ENCODE measurements around the gene ABHD12. TPM values are rescaled to one million over a fixed set of nuclear protein-coding genes. Genes with fewer than 3 reads are reported as not detected.

ABHD12 gene
- total RNA-seq, 1 donor: 17.0 TPM

DNA sequence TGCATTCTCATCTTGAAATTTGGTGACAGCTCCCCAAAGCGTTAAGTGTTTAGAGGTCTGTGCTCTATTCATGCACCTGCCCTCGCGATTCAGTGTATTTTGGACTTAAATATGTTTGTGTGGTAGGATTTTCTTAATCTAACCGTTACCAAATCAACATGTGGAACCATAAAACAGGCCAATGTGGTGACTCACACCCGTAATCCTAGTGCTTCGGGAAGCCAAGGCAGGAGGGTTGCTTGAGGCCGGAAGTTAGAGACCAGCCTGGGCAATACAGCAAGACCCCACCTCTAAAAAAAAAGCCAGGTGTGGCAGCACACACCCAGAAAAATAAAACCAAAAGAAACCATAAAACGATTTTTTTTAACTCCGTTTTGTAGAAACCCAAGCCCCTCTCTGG, 111.2 kb downstream of the ABHD12 start:
- no peaks in the 10 kb centered on the region for H3K27me3 ChIP-seq (ENCODE audit: insufficient read depth, low read length)
- H3K4me1 ChIP-seq (ENCODE audit: insufficient read depth, low read length): no peaks in the 10 kb centered on the region
- no peak overlapping the region for H3K4me3 ChIP-seq (ENCODE audit: low read length)
- H3K9me3 ChIP-seq (ENCODE audit: low read depth, low read length): no peaks in the 10 kb centered on the region

DNA sequence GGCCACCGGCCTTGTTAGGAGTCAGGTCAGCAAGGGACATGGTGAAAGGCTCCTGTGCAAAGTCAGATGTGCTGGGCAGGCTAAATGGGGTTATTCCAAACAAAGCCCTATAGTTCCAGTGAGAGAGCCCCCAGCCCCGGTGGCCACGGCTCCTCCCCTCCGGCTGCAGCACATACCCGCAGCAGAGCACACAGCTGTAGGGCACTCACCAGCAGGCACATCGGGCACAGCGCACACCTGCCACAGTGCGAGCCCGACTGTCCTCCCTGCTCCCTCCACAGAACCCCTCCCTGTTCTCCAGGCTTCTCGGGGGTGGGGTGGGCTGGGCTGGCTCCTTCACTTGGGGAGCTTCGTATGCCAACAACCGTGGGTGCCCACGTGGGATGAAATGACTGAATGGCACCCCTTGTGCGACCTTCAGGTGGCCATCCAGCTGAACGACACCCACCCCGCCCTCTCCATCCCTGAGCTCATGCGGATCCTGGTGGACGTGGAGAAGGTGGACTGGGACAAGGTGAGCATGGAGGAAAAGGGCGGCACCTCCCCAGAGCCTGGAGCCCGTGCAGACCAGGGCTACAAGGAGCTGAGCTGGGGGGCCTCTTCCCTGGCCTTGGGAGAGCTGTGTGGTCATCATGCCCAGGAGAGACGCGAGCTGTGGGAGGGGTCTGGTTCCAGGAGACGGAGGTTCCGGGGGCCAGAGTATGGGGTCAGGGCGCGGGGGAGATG, 111.8 kb downstream of the ABHD12 start:
- H3K4me1 ChIP-seq (ENCODE audit: insufficient read depth, low read length): no peaks in the 10 kb centered on the region

DNA sequence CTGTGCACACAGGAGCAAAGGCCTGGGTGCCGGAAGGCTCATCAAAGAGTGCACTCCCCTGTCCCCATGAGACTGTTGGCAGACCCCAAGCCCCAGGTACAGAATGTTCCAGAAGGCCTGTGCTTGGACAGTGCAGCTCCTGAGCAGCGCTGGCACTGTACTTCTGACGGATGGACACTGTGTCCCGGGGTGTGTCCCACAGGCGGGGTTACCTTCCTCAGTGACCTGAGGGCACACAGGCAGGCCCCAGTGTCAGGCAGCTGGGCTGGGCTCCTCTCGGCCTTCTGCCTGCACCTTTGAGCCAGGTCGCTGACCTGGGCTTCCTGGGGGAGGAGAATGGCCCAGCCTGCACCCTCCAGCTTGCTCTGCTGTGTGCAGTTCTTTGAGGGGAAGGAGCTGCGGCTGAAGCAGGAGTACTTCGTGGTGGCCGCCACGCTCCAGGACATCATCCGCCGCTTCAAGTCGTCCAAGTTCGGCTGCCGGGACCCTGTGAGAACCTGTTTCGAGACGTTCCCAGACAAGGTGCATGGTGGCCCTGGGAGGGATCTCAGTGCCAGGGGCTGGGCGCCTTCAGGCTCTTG, 112.6 kb downstream of the ABHD12 start:
- no peaks in the 10 kb centered on the region for H3K4me1 ChIP-seq (ENCODE audit: insufficient read depth, low read length)
- no peaks in the 10 kb centered on the region for H3K27me3 ChIP-seq (ENCODE audit: insufficient read depth, low read length)
- H3K9me3 ChIP-seq (ENCODE audit: low read depth, low read length): no peaks in the 10 kb centered on the region
- H3K4me3 ChIP-seq (ENCODE audit: low read length): no peak overlapping the region

More for the DNA sequence above, 111.8 kb downstream of the ABHD12 start:
- H3K27me3 ChIP-seq (ENCODE audit: insufficient read depth, low read length): no peaks in the 10 kb centered on the region
- H3K4me3 ChIP-seq (ENCODE audit: low read length): no peak overlapping the region
- H3K9me3 ChIP-seq (ENCODE audit: low read depth, low read length): no peaks in the 10 kb centered on the region

DNA sequence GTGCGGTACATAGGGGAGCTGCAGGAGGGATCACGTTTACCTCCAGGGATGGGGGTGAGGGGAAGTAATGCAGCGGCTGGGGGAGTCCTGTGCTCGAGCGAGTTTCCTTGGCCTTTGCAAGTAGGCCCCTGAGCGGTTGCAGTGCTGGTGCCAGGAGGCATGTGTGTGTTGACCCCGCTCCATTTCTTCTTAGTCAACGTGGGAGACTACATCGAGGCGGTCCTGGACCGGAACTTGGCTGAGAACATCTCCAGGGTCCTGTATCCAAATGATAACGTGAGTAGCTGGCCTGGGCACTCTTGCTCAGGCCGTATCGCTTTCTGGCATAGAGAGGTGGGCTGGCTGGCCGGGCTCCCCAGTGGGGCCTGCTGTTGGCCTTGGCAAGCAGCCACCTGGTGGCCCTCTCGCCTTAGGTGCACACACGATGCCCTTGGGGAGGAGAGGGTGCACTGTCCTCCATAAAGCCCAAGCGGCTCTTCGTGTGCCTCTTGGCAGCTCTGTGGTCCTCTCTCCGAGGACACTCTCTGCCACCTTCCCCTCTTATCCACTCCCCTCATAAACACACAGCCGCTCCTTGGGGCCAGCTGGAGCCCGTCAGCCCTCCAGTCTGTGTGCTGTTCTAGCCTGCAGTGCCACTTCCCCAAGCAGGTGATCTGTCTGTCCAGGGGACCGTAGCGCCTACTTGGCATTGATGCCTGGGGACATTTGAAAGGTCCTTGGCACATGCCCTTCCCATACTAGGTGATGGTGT, 113.4 kb downstream of the ABHD12 start:
- H3K4me1 ChIP-seq (ENCODE audit: insufficient read depth, low read length): no peaks in the 10 kb centered on the region
- H3K27me3 ChIP-seq (ENCODE audit: insufficient read depth, low read length): no peaks in the 10 kb centered on the region
- no peaks in the 10 kb centered on the region for H3K9me3 ChIP-seq (ENCODE audit: low read depth, low read length)
- H3K4me3 ChIP-seq (ENCODE audit: low read length): no peak overlapping the region

DNA sequence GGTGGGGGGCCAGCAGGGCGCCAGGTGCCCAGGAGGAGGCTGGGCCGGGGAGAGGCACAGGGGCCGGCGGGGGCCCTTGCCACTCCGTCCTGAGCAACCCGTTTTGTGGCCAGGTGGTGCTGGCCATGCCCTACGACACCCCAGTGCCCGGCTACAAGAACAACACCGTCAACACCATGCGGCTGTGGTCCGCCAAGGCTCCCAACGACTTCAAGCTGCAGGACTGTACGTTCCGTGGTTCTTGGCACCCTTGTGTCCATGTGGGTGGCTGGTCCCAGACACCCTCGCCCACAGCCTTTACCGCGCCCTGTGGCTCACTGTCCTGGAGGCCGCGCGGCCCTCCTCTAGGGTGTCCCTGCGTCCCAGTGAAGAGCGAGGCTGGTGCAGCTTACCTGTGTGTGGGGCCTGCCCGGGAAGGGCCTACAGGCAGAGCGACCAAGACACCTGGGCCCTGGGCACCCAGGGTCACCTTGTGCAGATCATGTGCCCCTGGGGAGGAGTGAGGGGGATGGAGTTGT, 114.0 kb downstream of the ABHD12 start:
- Histone ChIP-seq H3K27me3 (ENCODE audit: insufficient read depth, low read length) (no peaks in the 10 kb centered on the region), H3K9me3 (ENCODE audit: low read depth, low read length) (no peaks in the 10 kb centered on the region)

DNA sequence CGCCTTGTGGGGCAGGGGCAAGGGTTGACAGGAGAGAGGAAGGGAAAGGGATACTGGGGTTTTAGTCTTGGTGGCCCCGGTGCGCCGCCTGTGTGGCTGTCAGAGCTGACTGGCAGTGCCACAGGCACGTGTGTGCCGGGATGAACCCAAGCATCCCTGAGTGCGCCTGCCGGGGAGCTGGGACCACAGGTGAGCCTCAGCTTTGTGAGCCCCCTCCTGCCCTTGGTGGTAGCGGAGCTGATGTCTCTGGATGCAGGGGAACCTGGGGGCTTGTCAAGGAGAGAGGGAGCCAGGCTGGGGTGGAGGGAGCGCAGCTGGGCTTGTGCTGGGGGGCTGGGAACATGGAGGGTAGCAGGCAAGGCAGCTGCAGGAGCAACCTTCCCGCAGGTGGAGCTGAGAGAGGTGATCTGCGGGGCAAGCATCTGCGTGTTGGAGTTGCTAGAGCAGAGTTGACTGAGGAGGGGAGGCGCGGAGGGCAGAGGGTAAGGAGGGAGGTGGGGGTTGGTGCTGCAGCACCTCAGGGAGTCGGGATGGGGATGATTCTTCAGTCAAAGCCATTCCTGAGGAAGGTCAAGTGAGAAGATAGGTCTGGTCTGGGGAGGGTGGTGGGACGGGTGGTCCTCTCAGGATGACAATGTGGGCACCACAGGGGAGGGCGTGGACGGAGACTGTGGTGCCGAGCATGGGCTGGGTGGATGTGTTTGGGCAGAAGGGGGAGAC, 114.7 kb downstream of the ABHD12 start:
- Histone ChIP-seq H3K9me3 (ENCODE audit: low read depth, low read length) (no peaks in the 10 kb centered on the region), H3K4me3 (ENCODE audit: low read length) (no peak overlapping the region), H3K27me3 (ENCODE audit: insufficient read depth, low read length) (no peaks in the 10 kb centered on the region), H3K4me1 (ENCODE audit: insufficient read depth, low read length) (no peaks in the 10 kb centered on the region)

More for the DNA sequence above, 114.0 kb downstream of the ABHD12 start:
- H3K4me3 ChIP-seq (ENCODE audit: low read length): no peak overlapping the region
- no peaks in the 10 kb centered on the region for H3K4me1 ChIP-seq (ENCODE audit: insufficient read depth, low read length)

DNA sequence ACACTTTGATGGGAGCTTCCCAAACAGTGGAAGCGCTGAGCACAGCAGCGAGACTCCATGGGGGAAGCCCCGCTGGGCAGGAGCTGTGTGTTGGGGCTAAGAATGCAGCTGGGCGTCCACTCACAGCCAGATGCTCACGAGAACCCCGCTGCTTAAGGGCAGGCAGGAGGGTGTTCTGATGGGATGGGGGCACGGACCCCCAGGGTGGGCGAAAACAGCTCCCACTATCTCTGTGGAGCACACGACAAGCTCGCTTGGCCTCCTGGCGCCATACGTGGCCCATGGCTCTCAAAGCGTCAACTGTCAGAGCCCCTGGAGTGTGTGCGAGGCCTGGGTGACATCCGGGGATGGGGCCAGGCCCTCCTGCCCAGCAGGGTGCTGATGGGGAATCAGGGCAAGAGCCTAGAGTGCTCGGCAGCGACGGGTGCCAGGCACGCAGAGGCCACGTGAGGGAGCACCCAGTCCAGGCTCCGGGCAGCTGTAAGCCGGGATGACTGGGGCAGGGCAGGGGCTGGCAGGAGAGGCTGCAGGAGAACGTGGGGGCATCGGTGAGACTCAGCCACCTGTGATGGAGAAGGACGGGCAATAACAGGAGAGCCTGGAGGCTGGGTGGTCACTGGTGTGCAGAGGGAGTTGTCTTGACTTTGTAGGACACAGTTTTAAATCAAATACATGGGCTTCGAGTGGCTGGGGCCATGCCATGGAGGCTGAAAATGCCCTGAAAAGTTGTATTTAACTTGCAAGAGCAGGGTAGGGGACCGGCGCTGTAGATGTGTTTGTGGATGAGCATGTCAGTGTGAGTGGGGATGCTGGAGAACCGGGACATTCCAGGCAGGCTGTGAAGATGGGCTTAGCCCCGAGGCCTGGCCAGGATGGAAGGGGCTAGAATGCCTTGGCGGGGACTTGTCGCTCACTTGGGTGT, 115.5 kb downstream of the ABHD12 start:
- H3K4me3 ChIP-seq (ENCODE audit: low read length): no peak overlapping the region
- no peaks in the 10 kb centered on the region for H3K27me3 ChIP-seq (ENCODE audit: insufficient read depth, low read length)
- H3K4me1 ChIP-seq (ENCODE audit: insufficient read depth, low read length): no peaks in the 10 kb centered on the region
- no peaks in the 10 kb centered on the region for H3K9me3 ChIP-seq (ENCODE audit: low read depth, low read length)

DNA sequence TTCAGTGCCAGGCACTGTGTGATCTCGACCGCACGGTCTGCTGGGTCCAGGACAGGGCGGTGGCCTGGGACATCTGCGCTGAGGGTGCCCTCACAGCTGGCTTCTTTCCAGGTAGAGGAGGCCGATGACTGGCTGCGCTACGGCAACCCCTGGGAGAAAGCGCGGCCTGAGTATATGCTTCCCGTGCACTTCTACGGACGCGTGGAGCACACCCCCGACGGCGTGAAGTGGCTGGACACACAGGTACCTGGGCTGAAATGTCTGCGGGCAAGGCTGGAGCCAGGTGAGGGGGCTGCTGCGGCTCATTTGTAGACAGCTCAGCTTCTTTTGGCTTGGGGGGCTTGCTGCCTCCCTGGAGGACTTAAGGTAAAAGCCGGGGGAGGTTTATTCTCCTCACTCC, 116.2 kb downstream of the ABHD12 start:
- Histone ChIP-seq H3K4me1 (ENCODE audit: insufficient read depth, low read length) (no peaks in the 10 kb centered on the region), H3K27me3 (ENCODE audit: insufficient read depth, low read length) (no peaks in the 10 kb centered on the region), H3K9me3 (ENCODE audit: low read depth, low read length) (no peaks in the 10 kb centered on the region), H3K4me3 (ENCODE audit: low read length) (no peak overlapping the region)

DNA sequence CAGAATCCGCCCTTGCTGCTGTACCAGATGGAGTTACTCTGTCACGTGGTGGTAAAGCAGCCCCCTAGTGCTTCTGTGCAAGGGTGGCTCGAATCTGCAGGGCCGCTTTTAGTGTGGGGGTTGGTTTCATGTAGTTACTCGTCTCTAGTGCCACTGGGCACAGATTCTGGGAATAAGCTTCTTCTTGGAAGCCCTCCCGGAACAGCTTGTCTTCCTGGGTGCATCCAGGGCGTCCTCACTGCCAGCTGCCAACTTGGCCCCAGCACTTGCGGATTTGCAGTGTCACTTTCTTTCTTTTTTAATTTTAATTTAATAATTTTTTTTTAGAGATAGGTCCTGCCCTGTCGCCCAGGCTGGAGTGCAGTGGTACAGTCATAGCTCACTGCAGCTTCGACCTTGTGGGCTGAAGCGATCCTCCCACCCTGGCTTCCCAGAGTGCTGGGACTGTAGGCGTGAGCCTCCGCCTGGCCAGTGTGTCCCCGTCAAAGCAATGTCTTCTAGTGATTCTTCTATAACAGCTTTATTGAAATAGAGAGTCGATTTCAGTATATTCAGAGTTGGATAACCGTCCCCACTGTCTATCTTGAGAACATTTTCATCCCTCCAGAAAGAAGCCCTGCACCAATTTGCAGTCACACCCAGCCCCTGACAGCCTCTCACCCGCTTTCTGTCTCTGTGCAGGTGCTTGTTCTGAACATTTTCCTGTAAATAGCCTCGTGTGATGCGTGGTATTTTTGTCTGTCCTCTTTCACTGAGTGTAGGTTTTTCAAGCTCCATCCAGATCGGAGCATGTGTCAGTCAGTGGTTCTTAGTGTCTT, 116.9 kb downstream of the ABHD12 start:
- Histone ChIP-seq H3K9me3 (ENCODE audit: low read depth, low read length) (no peaks in the 10 kb centered on the region), H3K27me3 (ENCODE audit: insufficient read depth, low read length) (no peaks in the 10 kb centered on the region), H3K4me3 (ENCODE audit: low read length) (no peak overlapping the region), H3K4me1 (ENCODE audit: insufficient read depth, low read length) (no peaks in the 10 kb centered on the region)

DNA sequence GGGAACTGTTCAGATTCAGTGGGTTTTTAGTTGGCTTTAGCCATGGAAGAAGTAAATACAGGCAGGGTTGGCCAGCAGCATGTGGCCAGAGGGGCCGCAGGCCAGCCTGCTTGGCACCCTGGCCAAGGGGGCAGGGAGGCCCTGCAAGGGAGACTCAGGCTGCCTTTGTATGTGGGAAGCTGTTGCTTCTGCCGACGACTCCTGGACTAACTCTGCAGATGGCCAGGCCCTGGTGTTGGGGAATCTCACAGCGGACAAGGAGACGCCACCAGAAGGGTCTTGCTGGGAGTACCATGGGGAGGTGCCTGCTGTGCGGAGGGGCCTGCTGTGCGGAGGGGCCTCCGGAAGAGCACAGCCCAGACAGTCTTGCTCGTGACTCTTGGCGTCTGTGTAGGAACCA, 117.6 kb downstream of the ABHD12 start:
- H3K4me1 ChIP-seq (ENCODE audit: insufficient read depth, low read length): no peaks in the 10 kb centered on the region
- H3K27me3 ChIP-seq (ENCODE audit: insufficient read depth, low read length): no peaks in the 10 kb centered on the region
- H3K4me3 ChIP-seq (ENCODE audit: low read length): no peak overlapping the region
- H3K9me3 ChIP-seq (ENCODE audit: low read depth, low read length): no peaks in the 10 kb centered on the region

DNA sequence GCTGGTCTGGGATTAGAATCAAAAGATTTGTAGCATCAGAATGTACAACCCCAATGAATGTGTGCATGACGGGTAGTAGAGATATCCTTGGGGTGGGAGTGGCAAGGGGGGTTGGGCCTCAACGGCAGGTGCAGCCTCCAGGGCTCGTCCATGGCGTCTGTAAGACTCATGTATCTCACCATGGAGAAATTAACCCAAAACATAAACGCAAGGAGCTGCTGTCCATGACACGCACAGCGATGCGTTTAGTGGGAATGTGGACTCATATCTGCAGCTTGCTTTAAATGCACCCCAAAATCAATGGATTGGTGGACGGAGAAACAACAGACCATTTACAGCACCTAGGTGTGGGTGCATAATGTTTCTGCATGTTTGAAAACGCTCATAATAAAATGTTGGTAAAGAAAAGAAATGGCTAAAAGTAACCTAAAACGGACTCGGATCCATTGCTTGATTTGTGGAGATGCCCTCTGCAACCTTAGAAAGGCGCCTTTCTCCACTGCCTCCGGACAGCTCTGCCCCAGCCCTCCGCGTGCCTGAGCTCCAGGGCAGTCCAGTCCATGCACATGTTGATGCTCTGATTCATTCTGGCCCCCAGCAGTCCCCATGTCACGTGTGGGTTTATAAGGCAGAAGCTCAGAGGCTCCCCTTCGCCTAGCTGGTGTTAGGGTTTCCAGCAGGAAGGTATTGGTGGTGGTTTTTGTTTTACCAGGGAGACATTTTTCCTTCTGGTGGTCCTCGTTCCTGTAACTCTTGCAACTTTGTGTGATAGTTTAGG, 118.2 kb downstream of the ABHD12 start:
- no peaks in the 10 kb centered on the region for H3K9me3 ChIP-seq (ENCODE audit: low read depth, low read length)
- H3K27me3 ChIP-seq (ENCODE audit: insufficient read depth, low read length): no peaks in the 10 kb centered on the region
- H3K4me3 ChIP-seq (ENCODE audit: low read length): no peak overlapping the region
- H3K4me1 ChIP-seq (ENCODE audit: insufficient read depth, low read length): no peaks in the 10 kb centered on the region

DNA sequence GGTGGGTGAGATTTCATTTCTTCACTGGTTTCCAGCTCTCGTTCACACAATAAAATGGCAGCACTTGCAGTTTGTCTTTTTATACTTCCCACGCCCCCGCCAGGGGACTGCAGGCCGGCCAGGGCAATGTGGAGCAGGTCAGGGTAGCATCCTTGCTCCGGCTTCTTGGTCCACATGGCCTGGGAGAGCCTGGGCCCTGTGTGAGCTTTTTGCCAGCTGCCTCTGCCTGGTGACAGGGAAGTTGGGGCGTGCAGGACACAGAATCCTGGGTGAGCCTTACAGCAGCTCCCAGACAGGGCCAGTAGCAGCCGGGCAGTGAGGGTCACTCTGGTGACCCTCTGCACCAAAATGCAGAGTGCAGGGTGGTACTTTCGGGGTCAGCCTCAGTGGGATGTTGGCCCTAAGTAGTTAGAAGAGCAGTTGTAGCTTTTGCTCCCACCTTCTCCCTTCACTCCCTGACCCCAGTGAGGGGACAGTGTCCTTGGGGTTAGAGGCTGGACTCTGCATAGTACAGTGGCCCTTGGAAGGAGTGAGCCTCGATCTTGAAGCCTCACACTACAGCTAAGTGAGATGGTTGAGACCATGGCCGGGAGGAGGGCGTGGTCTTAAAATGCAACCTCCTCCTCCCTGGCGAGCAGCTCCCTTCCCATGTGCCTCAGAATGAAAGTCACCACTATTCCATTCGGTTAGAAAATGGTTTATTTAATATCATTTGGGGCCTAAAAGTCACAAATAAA, 119.0 kb downstream of the ABHD12 start:
- no peaks in the 10 kb centered on the region for H3K4me1 ChIP-seq (ENCODE audit: insufficient read depth, low read length)
- H3K27me3 ChIP-seq (ENCODE audit: insufficient read depth, low read length): no peaks in the 10 kb centered on the region
- H3K4me3 ChIP-seq (ENCODE audit: low read length): no peak overlapping the region
- H3K9me3 ChIP-seq (ENCODE audit: low read depth, low read length): no peaks in the 10 kb centered on the region

Data from mononuclear cell (primary cell).